ENCODE results near the gene NOTCH1.

The NOTCH1 gene

GRCh38 chr9:136514022-136514714 is 31.7 kb downstream of the NOTCH1 start:
- no peak for TF ChIP-seq CTCF (conservative IDR thresholded peaks at IDR 0.05; ENCODE audit: low read depth, low read length)
- Histone ChIP-seq H3K27ac (no peak overlapping the region), H3K4me3 (IDR thresholded peaks at IDR 0.05; ENCODE audit: insufficient read depth, low read depth, low read length) (no peak overlapping the region), H3K9ac (no peak overlapping the region), H4K20me1 (ENCODE audit: insufficient read depth) (no peaks in the 10 kb centered on the region), H3K79me2 (ENCODE audit: insufficient read depth, low read depth) (no peaks in the 10 kb centered on the region), H3K4me2 (no peak overlapping the region), H3K36me3 (ENCODE audit: insufficient read depth) (no peaks in the 10 kb centered on the region), H2AFZ (ENCODE audit: low read depth) (no peak overlapping the region), H3K4me1 (ENCODE audit: low read depth, poor library complexity, severe bottlenecking) (no peaks in the 10 kb centered on the region), H3K27me3 (ENCODE audit: insufficient read depth, low read depth) (peaks cover 50% of the 10 kb centered on the region)

GRCh38 chr9:136513191-136513590 is 32.7 kb downstream of the NOTCH1 start:
- Histone ChIP-seq H3K4me1 (ENCODE audit: low read depth, poor library complexity, severe bottlenecking) (no peaks in the 10 kb centered on the region), H3K27me3 (ENCODE audit: insufficient read depth, low read depth) (peaks cover 53% of the 10 kb centered on the region), H3K27ac (no peak overlapping the region), H2AFZ (ENCODE audit: low read depth) (no peak overlapping the region), H3K36me3 (ENCODE audit: insufficient read depth) (no peaks in the 10 kb centered on the region), H3K4me3 (IDR thresholded peaks at IDR 0.05; ENCODE audit: insufficient read depth, low read depth, low read length) (no peak overlapping the region), H3K4me2 (no peak overlapping the region), H3K79me2 (ENCODE audit: insufficient read depth, low read depth) (no peaks in the 10 kb centered on the region), H4K20me1 (ENCODE audit: insufficient read depth) (no peaks in the 10 kb centered on the region), H3K9ac (no peak overlapping the region)
- no peak for TF ChIP-seq CTCF (conservative IDR thresholded peaks at IDR 0.05; ENCODE audit: low read depth, low read length)

- no peak for TF ChIP-seq CTCF (conservative IDR thresholded peaks at IDR 0.05; ENCODE audit: low read depth, low read length)
- Histone ChIP-seq H3K4me1 (ENCODE audit: low read depth, poor library complexity, severe bottlenecking) (no peaks in the 10 kb centered on the region), H3K27ac (no peak overlapping the region), H3K4me2 (no peak overlapping the region), H3K9ac (no peak overlapping the region), H3K4me3 (IDR thresholded peaks at IDR 0.05; ENCODE audit: insufficient read depth, low read depth, low read length) (no peak overlapping the region), H3K36me3 (ENCODE audit: insufficient read depth) (no peaks in the 10 kb centered on the region), H2AFZ (ENCODE audit: low read depth) (no peak overlapping the region), H3K27me3 (ENCODE audit: insufficient read depth, low read depth) (peaks cover 56% of the 10 kb centered on the region), H3K79me2 (ENCODE audit: insufficient read depth, low read depth) (no peaks in the 10 kb centered on the region), H4K20me1 (ENCODE audit: insufficient read depth) (no peaks in the 10 kb centered on the region)
Measured at GRCh38 chr9:136512651-136513071, 33.2 kb downstream of the NOTCH1 start.

GRCh38 chr9:136511670-136512592 is 33.9 kb downstream of the NOTCH1 start:
- no peaks in the 10 kb centered on the region for H3K36me3 ChIP-seq (ENCODE audit: insufficient read depth)
- no peaks in the 10 kb centered on the region for H3K4me1 ChIP-seq (ENCODE audit: low read depth, poor library complexity, severe bottlenecking)
- H3K4me3 ChIP-seq (IDR thresholded peaks at IDR 0.05; ENCODE audit: insufficient read depth, low read depth, low read length): no peak overlapping the region
- no peak overlapping the region for H3K4me2 ChIP-seq
- H2AFZ ChIP-seq (ENCODE audit: low read depth): no peak overlapping the region
- no peaks in the 10 kb centered on the region for H3K79me2 ChIP-seq (ENCODE audit: insufficient read depth, low read depth)
- H3K9ac ChIP-seq: no peak overlapping the region
- H4K20me1 ChIP-seq (ENCODE audit: insufficient read depth): no peaks in the 10 kb centered on the region
- peaks cover 59% of the 10 kb centered on the region for H3K27me3 ChIP-seq (ENCODE audit: insufficient read depth, low read depth)
- TF ChIP-seq CTCF (conservative IDR thresholded peaks at IDR 0.05; ENCODE audit: low read depth, low read length): no peak
- no peak overlapping the region for H3K27ac ChIP-seq
